GM18873 (cell line): ENCODE results near the gene CMTM6.
"Not testable (repeated sequence)": the region's sequence is repeated elsewhere in the genome, so short reads cannot be mapped to it uniquely, and the experiment has no call there.

Source experiments
- ATAC-seq: cut with Tn5 transposase; IDR thresholded peaks from one replicate; pipeline ENCODE4 v1.9.1; 2021; ENCODE audit warnings: mild to moderate bottlenecking, moderate library complexity, moderate number of reproducible peaks; ENCODE audit not compliant: unreplicated experiment, low FRiP score

CMTM6 gene

GRCh38 chr3:32500880-32501782, 1.5 kb downstream of the CMTM6 start:
- no peak for ATAC-seq

DNA sequence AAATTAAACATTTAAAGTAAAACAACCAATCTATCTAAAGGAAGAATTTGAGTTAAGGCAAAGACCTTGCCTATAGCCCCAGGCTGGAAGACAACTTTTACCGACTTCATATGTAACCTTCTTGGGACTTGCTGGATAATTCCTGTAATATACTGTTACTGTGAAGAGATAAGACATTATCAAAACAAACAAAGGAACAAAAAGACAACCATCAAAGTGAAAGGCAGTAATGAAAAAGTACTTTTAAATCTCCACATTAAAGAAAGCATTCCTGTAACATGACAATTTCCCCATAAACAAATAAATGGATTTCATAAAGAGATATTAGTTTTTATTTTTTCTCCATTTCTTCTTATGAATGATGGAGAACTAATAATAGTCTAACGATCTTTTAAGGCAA, 2.4 kb downstream of the CMTM6 start:
- ATAC-seq, result no peak

DNA sequence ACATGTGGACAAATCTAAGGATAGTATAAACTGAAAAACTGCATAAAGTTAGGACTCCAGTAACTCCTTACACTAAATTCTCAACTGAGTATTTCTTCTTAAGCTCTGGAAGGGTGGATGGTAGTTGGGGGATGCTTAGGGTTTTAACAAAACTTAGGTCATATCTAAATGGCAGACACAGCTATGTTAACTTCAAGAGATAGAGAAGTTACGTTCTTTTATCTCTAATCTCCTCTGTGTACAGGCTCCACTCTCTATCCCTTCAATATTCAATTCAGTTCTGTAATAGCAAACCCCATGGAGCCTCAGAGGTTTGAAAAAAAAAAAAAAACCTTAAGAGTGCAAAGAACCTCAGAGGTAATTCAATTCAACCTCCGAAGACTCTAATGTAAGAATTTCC, 3.1 kb downstream of the CMTM6 start:
- no peak for ATAC-seq

GRCh38 chr3:32498992-32499391, 3.7 kb downstream of the CMTM6 start:
- ATAC-seq, result no peak

GRCh38 chr3:32498252-32498651, 4.4 kb downstream of the CMTM6 start:
- no peak for ATAC-seq

DNA sequence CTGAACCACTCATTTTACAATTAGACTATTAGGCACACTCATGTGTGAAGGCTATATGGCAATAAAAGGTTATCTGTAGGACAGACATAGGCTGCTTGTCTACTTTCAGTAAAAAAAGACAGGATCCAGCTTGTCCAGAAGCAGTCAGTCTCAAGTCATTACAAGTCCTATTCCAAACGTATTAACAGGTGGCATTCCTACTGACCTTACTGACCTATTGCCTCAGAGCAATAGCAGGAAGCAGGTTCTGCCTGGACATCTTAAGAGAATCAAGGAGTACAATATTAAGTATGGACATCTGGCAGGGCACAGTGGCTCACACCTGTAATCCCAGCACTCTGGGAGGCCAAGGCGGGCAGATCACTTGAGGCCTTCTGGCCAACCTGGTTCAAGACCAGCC, 7.0 kb downstream of the CMTM6 start:
- ATAC-seq, result no peak

DNA sequence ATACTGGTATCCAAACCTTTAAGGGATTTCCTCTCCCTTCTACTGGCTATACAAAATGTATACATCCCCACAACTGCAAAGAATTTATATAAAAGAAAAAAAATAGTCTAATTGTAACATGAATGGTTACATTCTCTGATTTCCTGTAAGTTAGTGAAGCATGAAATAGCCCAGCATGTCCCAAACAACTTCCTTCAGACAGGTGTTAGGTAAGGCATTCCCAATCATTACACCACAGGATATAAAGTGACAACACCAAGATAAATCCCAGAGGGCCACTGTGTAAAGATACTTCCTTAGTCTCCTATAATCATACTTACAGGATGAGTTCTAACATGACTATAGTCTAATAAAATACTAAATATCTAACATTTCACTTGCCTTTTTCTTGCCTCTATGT, 7.6 kb downstream of the CMTM6 start:
- no peak for ATAC-seq

GRCh38 chr3:32493437-32494414, 8.9 kb downstream of the CMTM6 start:
- peak; percentile 90 for ATAC-seq

DNA sequence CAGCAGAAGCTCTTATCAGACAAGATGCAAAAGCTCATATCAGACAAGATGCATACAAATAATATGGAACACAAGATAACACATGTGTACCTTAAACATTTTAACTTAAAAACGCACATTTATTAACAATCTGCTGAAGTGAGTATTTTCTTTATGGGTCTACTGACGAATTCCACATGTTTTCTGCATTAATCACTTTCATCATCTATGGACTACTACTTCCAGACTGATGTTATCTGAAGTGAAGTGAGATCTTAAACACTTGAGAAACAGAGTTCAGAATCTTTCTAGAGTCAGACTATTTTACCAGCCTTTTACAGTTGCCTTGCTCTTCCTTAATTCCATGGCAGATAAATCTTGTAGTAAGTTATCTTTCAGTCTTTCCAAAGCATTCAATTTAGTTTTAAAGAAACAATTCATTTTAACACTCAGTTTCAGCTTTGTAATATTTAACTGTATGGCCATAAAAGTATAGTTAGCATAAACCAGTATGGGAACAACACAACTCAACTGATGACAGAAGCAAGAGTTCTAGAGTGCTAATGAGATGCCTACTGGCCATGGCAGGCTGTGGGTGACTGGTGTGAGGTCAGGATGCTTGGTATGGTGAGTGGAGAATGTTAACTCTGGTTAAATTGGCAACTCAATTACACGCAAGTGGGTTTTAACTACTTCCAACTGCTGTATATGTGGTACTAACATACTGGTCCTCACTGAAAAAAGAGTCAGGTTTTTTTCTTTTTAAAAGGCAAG, 9.8 kb downstream of the CMTM6 start:
- no peak for ATAC-seq

DNA sequence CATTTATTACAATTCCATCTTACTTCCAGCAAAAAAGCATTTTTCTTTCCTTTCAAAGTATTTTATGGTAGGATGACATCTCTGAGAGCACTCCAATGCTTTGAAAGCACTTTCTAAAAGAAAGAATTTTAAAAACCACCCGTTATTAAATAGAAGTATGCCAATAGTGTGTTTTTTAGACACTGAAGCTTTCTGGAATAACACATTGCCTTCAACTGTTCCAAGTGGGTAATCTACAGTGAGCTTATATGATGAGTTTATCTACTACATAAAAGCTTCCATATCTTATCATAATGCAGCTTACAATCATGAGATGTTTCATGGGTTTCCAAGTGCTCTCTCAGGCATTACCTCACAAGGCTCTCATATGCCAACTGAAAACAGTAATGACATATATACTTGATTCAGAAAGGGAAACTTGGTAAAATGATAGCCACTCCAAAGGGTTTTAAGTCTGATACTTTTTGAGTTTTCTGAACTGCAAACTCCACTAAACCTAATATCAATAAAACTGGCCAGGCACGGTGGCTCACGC, 14.1 kb downstream of the CMTM6 start:
- no peak for ATAC-seq

DNA sequence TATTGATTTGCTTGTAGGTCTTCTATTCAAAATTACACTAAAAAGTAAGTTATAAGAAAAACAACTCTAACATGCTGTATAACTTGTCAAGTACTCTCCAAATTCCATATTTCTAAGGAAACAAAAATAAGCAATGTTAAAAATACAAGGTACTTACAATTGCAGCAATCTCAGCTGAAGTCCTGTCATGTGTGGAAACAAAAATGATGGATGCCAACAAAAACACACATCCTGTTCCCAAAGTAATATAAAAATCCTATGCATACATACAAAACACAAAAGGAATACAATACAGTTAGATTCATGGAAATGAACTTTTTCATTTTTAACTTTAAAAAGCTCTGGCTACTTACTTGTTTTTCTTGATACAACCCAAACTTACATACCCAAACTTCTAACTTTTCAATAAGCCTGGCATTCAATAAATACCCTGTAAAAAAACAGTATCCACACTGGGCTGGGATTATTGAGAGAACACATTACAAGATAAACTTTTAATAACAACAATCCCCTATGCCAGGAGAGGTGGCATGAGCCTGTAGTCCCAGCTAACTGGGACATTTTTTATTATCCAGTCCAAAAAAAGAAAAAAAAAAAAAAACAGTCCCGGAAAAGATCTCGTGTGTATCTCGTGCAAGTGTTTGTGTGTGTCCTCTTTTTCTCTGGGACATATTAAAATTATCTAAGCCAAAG, 14.7 kb downstream of the CMTM6 start:
- no peak for ATAC-seq

GRCh38 chr3:32484436-32484835, 18.2 kb downstream of the CMTM6 start:
- ATAC-seq, result no peak

- no peak for ATAC-seq
Observed at GRCh38 chr3:32483772-32484171, 18.9 kb downstream of the CMTM6 start.

GRCh38 chr3:32482693-32483092, 20.0 kb downstream of the CMTM6 start:
- ATAC-seq, result no peak

DNA sequence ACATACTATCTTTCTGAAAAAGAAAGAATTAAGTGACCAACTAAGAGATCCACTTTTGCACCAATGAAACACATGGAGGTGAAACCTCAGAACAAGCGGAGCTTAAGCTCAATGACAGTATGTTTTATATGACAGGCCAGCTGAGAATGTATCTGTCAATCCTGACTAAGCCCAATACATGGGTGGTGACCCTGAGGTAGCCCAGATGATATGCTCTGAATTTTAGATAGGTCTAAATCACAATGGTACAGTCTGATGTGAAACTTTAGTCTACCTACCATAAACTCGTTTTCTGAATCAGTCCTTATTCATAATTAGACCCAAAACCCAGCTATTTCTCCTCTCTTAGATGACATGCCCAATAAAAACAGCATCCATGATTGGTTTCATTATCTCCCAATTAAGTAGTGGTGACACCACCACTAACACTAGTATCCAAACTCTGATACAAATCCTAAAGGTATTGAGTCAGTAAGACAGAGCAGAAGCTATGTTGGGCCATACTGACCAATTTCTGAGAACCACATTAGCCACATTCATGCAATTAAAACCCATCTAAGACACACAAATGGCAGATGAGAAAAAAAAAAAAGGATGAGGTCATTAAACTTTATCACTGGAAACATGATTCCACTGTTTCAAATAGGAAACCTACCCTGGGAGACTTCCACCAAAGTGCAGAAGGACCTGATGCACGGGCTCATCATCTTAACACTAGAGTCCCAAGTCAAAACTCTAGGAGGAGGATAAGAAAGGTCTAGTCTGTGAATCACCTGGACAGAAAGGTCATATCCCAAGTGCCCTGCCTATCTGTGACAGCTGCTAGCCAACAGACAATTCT, 20.6 kb downstream of the CMTM6 start:
- no peak for ATAC-seq

- ATAC-seq, result no peak
Observed at GRCh38 chr3:32480604-32481003, 22.0 kb downstream of the CMTM6 start.

DNA sequence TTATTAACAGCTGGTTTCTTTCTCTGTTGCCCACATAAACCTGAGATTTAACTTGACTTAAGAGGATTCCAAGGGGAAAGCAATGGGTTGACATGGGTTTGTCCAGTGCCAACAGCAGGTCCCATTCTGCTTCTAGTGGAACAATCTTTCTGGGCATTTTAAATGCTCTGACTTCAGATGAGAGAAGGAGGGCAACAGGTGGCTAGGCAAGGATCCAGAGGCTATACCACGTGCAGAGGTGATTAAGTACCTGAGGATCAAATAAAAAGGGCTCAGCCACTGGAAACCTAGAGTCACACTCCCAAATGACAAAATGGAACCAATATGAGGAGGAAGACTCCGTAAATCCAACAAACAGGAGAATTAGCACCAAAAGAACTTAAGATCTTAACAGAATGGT, 28.5 kb downstream of the CMTM6 start:
- no peak for ATAC-seq

- ATAC-seq, result not testable (repeated sequence)
Observed at GRCh38 chr3:32472151-32472550, 30.5 kb downstream of the CMTM6 start.

GRCh38 chr3:32471246-32471645, 31.4 kb downstream of the CMTM6 start:
- no peak for ATAC-seq
